ENCODE measurements around the gene FAM131C.

Gene FAM131C

DNA sequence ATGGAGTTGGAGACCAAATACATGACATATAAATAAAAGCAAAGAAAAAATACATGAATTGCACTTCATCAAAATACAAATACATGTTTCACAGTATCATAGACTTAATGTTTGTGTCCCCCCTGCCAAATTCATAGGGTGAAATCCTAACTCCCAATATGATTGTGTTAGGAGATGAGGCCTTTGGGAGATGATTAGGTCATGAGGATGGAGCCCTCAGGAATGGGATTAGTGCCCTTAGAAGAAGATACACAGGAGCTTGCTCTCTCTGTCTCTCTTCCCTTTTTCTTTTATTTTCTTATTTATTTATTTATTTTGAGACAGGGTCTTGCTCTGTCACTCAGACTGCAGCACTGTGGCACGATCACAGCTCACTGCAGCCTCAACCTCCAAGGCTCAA lies 26.0 kb upstream of the FAM131C start:
- no peak for DNase-seq

DNA sequence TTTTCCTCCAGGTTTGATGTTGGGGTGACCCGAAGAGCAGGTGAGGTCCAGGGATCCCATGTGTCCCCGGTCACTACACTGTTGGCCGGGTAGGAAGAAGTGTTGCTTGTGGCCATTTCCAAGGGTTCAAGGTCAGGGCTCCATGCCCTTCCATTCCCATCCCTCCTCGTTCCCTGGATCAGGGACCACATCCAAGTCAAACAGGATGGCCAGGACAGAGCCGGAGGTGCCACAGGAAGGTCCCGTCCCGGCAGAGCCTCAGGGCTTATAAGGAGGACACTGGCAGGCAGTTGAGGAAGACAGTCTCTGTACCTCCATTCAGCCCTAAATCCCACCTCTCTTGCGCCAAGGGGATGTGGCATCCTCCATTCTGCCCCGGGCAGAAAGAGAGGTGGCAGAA lies 22.0 kb upstream of the FAM131C start:
- no peak for DNase-seq

DNA sequence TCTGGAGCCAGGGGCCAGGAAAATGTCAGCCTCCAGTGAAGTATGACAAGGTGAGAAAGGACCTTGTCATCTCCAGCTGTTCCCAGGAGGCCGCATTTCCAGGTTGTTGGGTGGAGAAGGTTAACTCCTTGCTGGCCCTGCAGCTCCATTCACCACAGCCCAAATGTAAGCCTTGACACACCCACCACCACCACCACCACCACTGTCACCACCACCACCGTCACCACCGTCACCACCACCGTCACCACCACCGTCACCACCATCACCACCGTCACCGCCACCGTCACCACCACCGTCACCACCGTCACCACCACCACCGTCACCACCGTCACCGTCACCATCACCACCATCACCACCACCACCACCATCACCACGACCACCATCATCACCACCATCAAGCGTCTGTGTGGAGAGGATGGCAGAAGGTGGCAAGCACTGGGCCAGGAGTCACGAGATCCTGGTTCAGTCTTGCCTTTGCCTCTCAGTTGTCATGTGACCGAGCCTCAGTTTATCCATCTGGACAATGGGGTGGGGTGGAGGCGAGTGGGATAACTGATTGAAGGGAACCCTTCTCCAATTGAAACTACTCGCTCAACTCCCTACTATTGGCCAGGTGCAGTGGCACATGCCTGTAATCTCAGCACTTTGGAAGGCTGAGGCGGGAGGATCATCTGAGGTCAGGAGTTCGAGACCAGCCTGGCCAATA lies 21.2 kb upstream of the FAM131C start:
- no peak for DNase-seq

DNA sequence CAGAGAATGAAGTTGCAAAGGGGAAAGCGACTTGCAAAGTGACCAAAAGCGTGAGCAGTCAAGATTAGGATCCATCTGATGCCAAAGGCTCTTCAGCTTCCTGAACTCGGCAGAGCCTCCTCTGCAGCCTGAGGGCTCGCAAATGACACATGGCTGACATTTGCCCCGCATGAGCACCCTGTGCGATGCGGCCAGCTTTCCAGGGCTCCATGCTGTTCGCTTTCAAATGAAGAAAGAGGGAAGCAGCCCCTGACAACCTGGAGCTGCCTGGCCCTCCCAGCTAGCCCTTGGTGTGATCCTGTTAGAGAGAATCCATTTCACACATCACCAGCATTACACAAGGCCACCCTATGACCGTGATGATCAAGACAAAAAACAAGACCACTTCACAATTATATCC lies 20.2 kb upstream of the FAM131C start:
- DNase-seq, result no peak

DNA sequence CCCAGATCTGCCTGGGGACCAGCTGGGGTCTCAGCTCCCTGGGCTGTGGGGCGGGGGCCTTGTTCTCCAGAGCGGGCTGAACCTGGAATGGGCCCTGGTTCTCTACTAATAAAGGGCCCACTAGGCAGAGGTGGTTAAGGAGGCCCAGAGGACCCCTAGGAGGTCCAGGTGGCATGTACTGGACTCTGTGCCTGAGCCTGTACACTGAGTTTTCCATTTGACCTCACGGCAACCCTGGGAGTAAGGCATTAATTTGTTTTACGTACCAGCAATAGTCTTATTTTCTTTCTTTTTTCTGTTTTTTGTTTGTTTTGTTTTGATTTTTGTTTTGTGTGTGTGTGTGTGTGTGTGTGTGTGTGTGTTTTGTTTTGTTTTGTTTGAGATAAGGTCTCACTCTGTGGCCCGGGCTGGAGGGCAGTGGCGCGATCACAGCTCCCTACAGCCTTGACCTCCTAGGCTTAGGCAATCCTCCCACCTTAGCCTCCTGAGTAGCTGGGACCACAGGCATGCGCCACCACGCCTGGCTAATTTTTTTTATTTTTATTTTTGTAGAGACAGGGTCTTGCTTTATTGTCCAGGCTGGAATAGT lies 19.6 kb upstream of the FAM131C start:
- no peak for DNase-seq

DNA sequence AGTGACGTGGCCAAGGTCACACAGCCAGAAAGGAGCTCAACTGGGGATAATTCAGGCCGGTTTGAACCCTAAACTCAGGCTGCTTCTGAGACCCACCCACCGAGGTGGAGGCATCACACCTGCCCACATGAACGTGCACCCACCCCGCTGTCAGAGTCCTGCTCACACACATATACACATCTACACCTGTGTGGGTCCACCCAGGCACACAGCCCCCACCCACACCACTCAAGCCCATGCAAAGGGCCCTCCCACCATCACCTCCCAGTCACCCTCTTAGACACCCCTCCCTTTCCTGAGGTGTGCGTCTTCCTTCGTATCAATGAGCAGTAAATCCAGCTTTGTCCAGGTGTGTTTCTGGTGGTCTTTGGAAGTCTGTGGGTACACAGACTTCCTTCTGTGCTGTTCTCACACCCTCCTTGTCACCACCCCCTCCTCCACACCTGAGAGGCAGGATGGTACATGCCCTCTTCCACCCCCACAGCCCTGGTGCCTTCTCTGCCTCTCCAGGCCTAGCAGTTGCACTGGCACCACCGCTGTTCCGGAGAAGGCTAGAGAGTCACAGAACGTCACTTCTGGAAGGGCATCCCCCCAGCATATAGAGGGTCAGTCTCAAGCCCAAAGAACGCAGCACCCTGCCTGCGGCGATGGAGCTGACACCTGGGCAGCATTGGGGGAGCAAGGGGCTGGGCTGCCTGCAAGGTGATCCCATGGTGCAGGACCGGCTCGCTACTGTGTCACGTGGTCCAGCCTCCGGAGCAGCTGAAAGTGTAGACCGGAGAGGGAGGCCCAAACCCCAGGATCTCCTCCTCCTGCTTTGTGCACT lies 18.9 kb upstream of the FAM131C start:
- no peak for DNase-seq

DNA sequence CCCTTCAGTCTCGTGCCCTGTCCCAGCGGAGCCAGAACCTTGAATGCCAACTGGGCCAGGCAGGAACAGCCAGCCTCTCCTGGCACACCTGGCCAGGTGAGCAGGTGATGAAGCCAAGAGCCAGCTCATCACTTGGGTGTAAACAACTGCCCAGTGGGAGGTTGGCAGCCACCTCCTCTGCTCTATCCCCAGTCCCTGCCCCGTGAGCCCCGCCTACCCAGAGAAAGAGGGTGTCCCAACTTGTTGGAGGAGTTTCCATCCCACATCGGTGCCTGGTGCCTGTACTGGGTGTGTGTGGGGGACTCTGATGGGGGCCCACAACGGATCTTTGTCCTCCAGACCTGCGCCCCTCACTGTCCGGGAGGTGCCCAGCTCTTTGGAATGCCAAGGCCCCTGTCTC lies 17.8 kb upstream of the FAM131C start:
- no peak for DNase-seq

DNA sequence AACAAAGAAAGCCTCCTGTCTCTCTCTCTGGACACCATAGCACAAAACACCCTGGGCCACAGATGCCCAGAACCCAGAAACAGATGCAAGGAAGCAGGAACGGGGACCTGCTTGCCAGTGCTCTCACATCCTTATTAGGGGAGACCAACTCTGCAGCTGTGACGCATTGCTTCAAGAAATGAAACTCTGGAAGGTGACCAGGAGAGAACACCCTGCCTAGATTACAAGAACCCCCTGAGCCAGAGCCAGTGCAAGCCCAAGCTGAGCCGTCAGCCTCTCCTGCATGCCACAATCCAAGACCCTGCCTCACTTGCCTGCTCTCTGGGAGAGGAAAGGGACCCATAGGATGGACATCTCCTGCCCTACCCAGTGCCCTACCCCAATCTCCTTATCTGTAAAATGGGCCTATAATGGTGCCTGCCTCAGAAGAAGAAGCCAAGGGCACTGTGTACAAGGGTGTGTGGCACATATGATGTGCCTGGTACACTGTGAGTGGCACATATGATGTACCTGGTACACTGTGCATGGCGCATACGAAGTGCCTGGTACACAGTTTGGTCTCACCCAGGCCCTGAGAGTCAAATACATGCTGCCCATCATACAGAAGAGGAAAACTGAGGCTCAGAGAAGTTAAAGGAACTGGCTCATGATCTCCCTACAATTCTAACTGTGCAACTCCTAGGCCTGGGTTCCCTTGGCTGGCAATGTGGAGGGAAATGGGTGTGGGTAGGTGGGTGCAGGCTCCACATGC lies 16.8 kb upstream of the FAM131C start:
- DNase-seq, result no peak

DNA sequence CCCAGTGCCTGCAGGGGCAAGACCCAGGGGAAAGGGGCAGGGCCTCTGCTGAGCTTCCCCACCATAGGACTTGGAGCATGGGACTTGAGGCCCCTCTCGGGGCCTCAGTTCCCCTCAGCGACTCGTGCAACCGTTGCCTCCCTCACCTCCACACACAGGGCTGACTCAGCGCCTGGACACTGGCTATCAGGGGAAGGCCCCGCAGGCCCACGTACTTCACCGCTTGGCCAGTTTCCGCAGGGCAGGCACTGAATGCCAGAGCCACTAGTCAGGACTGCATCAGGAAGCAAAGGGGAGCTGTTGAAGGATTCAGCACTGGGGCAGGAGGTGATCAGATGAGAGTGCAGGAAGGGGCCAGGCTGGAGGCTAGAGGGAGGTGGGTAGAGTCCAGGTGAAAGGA lies 15.5 kb upstream of the FAM131C start:
- DNase-seq, result peak; percentile 36

DNA sequence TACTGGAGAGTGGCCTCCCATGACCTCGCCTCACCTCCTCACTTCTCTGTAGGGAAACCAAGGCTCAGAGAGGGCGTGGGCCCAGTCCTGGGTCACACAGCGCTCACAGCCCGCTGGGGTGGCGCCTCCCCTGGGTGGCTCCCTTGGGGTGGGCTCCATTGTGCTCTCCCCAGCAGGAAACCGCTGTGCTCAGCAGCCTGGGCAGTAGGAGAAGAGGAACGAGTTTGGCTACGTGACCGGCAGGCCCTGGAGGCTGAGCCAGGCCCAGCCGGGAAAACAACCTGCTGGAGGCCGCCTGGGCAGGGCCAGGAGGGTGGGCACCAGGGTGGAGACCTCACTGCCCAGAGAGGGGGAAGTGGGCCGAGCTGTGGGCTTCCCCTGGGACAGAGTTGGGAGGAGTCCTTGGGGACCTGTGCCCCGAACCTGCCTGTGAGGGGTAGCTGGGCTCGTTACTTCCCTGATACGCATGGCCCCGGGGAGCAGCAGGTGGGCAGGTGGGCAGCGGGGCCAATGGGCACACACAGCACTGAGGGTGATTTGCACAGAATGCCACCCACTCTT lies 15.0 kb upstream of the FAM131C start:
- no peak for DNase-seq

DNA sequence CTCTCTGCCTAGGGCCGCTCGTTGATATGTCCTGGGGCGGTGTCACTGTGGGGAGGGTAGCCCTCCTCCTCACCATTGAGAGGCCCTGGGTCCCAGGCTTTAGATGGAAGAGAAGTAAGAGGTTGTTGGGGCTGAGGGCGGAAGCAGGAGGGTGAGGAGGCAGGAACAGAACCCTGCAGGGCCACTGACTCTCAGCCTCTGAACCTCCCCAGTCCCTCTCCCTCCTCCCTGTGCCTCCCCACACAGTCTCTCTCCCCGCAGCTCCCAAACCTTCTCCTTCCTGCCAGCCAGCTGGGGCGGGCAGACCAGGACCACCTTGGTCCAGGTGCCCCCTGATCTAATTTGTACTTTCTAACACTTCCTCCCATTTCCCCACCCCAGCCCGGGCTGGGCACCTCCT lies 14.3 kb upstream of the FAM131C start:
- DNase-seq, result no peak

DNA sequence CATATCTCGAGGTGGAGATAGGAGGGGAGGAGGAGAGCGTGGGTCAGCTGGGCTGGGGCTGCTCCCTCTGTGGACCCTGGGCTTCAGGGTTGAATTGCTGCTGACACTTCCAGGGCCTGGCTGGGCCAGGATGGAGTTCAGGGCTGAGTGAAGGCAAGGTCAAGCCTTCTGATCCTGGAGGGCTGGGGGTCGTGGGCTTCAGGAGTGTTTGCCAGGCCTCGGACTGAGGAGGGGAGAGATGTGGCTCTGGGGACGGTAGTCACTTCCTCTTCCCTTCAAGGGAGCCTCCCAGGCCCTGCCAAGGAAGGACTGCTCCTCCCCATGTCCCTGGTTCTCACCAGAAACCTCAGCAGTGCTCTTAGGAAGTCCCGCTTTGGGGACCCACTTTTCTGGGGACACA lies 12.1 kb upstream of the FAM131C start:
- DNase-seq, result no peak

DNA sequence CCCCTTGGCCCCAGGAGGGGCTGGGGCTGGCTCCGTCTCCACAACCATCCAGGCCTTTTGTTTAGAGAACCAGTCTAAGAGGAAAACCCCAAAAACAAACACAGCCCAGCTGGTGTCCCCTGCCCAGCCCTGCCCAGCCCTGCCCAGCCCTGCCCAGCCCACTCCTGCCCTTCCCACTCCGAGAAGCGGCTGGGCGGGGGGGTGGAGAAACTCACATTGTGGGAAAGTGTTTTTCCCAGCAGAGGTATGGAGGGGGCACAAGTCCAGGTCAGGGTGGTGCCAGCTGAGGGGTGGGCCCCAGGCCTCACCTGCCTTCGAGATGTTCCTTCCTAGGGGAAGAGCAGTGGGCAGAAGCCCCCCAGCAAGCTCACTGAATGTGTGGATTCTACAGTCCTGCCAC lies 10.0 kb upstream of the FAM131C start:
- no peak for DNase-seq

DNA sequence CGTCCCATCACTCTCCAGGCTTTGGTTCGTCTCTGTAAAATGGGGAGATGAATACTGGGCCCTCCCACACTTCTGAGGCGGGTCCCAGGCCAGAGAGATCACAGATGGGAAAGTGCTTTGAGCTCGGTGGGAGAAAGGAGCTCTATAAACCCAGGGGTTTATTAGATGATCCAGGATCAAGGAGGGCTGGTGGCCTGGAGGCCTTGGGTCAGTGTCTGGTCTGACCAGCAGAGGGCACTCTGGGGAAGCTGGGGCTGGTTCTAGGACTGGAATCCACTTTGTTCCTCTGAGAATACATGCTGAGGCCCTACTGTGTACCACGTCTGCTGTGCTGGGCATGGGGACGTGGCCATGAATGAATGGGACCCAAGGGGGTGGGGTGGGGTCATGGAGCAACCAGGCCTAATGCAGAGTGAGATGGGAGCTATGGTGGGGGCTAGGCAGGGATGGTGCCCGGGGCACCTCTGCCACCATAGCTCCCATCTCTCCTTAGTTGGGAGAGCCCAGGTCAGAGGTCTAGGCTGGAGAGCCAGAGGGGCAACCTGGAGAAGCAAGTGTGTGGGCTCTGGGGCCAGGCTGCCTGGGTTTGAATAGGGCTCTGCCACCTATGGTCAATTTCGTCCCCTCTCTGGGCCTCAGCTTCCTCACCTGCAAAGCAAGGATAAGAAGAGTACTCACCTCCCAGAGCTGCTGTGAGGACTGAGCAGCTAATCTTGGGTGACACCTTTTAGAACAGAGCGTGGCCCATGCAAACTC lies 9.0 kb upstream of the FAM131C start:
- DNase-seq, result peak; percentile 50

DNA sequence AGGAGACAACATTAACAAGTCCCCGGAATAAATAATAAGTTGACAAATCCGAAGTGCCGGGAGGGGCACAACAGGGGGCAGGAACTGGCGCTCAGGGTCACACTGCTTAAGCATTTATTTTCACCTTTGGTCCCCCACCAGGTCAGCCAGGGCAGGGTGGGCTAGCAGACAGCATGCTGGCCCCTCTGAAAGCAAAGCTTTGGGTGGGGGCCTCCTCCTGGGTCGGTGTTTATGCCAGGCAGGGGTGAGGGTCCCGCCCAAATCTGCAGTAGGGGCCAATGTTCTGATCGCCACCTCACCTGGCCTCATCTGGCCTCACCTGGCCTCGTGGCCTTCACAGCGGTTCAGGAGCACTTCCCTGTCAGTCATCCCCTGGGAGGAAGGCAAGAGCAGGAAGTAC lies 8.2 kb upstream of the FAM131C start:
- DNase-seq, result no peak

DNA sequence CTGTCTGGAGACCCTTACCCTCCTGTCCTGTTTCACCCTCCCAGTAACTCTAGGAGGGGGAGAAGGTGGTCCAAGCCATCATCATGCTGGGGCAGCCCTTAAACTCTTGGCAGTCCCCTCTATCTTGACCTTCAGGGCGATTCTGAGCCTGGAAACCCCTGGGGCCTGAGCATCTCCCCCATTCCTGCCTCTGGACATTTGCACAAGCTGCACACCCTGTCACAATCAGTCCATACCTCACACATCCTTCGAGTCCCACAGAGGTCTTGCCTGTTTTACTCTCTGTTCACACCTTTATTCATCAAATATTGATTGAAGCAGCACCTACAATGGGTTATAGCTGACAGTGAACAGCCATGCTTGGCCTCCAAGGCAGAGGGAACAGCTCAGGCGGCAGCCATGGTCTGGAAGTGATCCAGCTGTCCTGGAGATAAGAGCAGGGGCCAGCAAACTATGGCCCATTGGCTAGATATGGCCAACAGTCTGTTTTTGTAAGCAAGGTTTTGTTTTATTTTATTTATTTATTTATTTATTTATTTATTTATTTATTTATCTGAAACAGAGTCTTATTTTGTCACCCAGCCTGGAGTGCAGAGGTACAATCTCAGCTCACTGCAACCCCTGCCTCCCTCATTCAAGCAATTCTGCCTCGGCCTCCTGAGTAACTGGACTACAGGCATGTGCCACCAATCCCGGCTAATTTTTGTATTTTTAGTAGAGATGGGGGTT lies 7.1 kb upstream of the FAM131C start:
- no peak for DNase-seq

DNA sequence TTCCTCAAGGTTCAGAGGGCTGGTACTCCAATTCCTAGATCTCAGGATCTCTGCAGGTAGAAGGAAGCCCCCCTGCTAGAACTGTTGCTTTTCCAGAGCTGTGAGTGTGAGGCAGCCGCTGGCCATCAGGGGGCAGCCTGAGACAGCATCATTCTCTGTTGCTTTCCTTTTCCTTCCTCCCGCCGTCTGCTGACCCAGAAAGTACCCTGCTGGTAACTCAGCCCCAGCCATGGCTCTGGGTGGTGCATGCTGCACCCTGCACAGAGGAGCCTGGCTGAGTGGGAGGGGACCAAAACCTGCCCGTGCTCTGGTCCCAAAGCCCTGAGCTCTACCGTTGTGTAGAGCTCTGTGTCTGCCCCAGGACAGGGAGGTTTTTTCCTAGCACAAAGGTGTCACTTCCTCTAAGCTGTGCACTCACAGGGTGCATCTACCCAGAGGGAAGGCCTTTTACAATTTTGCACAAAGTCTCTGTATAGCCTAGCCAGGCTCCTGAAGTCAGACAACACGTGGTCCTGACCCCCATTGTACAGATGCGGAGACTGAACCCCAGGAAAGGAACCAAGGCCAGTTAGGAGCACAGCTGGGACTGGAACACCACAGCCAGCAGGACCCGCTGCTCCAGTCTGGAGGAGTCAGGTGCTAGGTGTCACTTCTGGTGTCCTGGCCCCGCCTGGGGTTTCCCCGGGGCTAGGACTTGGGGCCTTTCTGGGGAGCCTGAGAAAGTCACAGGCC lies 5.6 kb upstream of the FAM131C start:
- DNase-seq, result peak; percentile 60

DNA sequence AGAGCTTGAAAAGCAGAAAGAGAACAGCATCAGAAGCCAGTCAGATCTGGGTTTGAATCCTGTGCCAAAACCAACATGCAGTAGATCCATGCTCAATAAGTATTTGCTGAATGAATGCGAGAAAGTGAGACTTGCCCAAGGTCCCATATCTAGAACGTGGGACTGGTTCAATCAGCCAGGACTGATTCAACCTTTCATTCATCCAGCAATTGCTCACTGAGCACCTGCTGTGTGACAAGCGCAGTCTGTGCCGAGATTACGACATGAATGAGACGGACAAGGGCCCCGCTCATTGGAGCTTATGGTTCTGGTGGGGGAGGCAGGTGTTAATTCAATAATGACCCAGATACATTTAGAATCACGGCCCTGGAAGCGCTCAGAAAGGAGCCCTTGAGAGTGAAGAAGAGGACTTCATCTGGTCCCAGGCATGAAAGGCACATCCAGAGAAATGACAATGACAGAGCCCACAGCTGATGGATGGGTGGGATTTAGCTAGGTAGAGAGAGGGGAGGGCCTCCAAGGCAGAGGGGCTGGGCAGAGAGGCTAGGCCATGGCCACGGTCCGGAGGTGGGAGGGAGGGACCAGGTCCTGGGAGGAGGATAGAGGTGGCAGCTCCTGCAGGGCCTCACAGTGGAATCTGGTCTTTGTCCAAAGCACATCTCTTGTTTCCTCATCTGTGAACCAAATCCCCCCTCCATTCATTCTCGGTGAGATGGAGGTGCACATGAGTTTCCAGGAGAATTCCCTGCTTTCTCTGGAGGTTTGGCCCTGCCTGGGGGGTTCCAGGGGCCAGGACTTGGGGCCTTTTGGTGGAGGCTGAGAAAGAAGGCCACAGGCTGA lies 4.2 kb upstream of the FAM131C start:
- DNase-seq, result no peak

DNA sequence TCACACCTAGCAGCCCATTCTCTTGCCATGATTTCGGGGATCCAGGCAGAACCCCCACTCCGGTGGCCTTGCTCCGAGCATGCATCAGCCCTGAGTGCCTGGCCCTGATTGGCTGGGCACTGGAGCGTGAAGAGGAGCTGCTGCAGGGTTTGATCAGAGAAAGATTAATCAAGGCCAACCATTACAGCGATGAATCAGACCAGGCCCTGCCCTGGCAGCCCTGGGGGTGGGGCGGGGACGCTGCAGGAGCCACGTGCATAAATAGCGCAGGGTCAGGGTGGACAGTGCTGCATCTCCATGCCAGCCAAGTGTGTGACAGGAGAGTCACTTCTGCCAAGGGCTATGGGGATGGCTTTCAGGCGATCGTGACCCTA lies 3.4 kb upstream of the FAM131C start:
- DNase-seq, result peak; percentile 54
